K562 (cell line): ENCODE data around the gene SLC2A8. TPM values are rescaled to one million over a fixed set of nuclear protein-coding genes. Genes with fewer than 3 reads are reported as not detected.

Source experiments
- CAMTA2 ChIP-seq: fragments of 250-450 bp; sonication (Bioruptor Pico); conservative IDR thresholded peaks from 2 replicates; pipeline ENCODE4 v1.5.1; 2022
- CC2D1A ChIP-seq: fragments of 450-650 bp; IDR thresholded peaks from 2 replicates; pipeline ENCODE4 v1.6.1; 2017; ENCODE audit warnings: mild to moderate bottlenecking
- CREBBP ChIP-seq: IDR thresholded peaks from one replicate; pipeline ENCODE4 v1.6.1; 2012; ENCODE audit warnings: low read depth, mild to moderate bottlenecking, control low read depth, inconsistent platforms, low read length
- CREM ChIP-seq: IDR thresholded peaks from 2 replicates; pipeline ENCODE4 v1.6.1; 2014; ENCODE audit warnings: antibody characterized with exemption, low read depth
- EGR1 ChIP-seq: fragments of 450-650 bp; conservative IDR thresholded peaks from 2 replicates; pipeline ENCODE4 v1.6.1; 2017; ENCODE audit warnings: mild to moderate bottlenecking
- FIP1L1 ChIP-seq: fragments of 200-400 bp; formaldehyde crosslinking; IDR thresholded peaks from 2 replicates; pipeline ENCODE4 v1.6.1; 2018; ENCODE audit warnings: mild to moderate bottlenecking, low read depth, low read length; ENCODE audit not compliant: poor library complexity, severe bottlenecking
- PML ChIP-seq: IDR thresholded peaks from 2 replicates; pipeline ENCODE4 v1.6.1; 2012; ENCODE audit warnings: low read length, inconsistent platforms
- RCOR1 ChIP-seq, 2 experiments: IDR thresholded peaks; 2 replicates each; pipeline ENCODE4 v1.6.1; 2012; ENCODE audit warnings: low read depth in 2 of 2, low read length in 2 of 2, borderline replicate concordance in 1 of 2, improper control_type of control experiment in 1 of 2
- SIN3A ChIP-seq, 2 experiments: fragments of 150-350 bp in 1 of 2; IDR thresholded peaks; 2 replicates each; pipeline ENCODE4 v1.6.1; 2011 to 2016; ENCODE audit warnings: borderline replicate concordance in 2 of 2, low read depth in 2 of 2, low read length in 2 of 2, mild to moderate bottlenecking in 2 of 2, moderate library complexity in 2 of 2; ENCODE audit not compliant: control insufficient read depth in 1 of 2
- XRCC5 ChIP-seq: fragments of 200-400 bp; formaldehyde crosslinking; IDR thresholded peaks from 2 replicates; pipeline ENCODE4 v1.6.1; 2017; ENCODE audit warnings: low read depth, mild to moderate bottlenecking, low read length
- polyA plus RNA-seq, 8 experiments: library from polyadenylated mRNA; depleted of rRNA in 4 of 8; stranded (reverse) in 5 of 8; unstranded in 3 of 8; fragments of >200 nt; fragmentation: Nextera tagmentation in 2 of 8; fragmentation: Illumina TruSeq in 1 of 8; extraction: Ambion mirVana in 2 of 8; extraction: Trizol in 1 of 8; gene quantifications; 2 replicates each; pipeline versions ENCODE4 v1.2.1 to v1.2.3, GENCODE V29; 2011 to 2014; ENCODE audit warnings: inconsistent platforms in 1 of 8, missing spikeins in 1 of 8
- total RNA-seq, 7 experiments: library from RNA; depleted of rRNA in 6 of 7; stranded (reverse); fragments of >200 nt in 6 of 7; fragmentation: Illumina TruSeq in 2 of 7; extraction: Trizol in 2 of 7; gene quantifications; 2 replicates each; pipeline versions ENCODE4 v1.2.1 to v1.2.3, GENCODE V29; 2011 to 2021; ENCODE audit warnings: low replicate concordance in 1 of 7
- TF ChIP-seq, protein P1 (sequence below), 2 experiments: fragments of 450-650 bp in 1 of 2; sonication (generic) in 1 of 2; formaldehyde crosslinking in 1 of 2; IDR thresholded peaks in 1 of 2; conservative IDR thresholded peaks in 1 of 2; 2 replicates each; pipeline versions ENCODE4 v1.6.1 to v1.8.1; 2016 to 2023; ENCODE audit warnings: mild to moderate bottlenecking in 2 of 2, moderate library complexity in 2 of 2, inconsistent platforms in 1 of 2, missing genetic modification reagents in 1 of 2
- TF ChIP-seq, protein P2 (sequence below): fragments of 250-450 bp; sonication (Bioruptor Pico); IDR thresholded peaks from 2 replicates; pipeline ENCODE4 v1.5.0; 2021
- TF ChIP-seq, protein P3 (sequence below): IDR thresholded peaks from 2 replicates; pipeline ENCODE4 v1.6.1; 2011; ENCODE audit not compliant: insufficient read length; ENCODE audit errors: extremely low read depth
- TF ChIP-seq, protein P4 (sequence below): fragments of 450-650 bp; conservative IDR thresholded peaks from 2 replicates; pipeline ENCODE4 v1.6.1; 2016; ENCODE audit warnings: missing genetic modification characterization, low read depth, mild to moderate bottlenecking, missing compliant biosample characterization, moderate library complexity
- TF ChIP-seq, protein P5 (sequence below), 3 experiments: IDR thresholded peaks in 2 of 3; conservative IDR thresholded peaks in 1 of 3; 2 replicates each; pipeline ENCODE4 v1.5.1; 2011 to 2012; ENCODE audit warnings: low read length in 3 of 3, mild to moderate bottlenecking in 3 of 3, control low read depth in 2 of 3, improper control_type of control experiment in 1 of 3, inconsistent platforms in 1 of 3, low read depth in 1 of 3, mixed read lengths in 1 of 3, moderate library complexity in 1 of 3; ENCODE audit not compliant: insufficient read depth in 2 of 3
- TF ChIP-seq, protein P6 (sequence below): sonication (generic); formaldehyde crosslinking; IDR thresholded peaks from 2 replicates; pipeline ENCODE4 v1.8.1; 2023; ENCODE audit warnings: mild to moderate bottlenecking, missing genetic modification reagents

Gene SLC2A8
- total and polyA plus RNA-seq, 9 of the 15 experiments (the other 6 are each of a cell fraction or from before 2014, with no cell fraction given): 0.13 to 12.9 (median 5.2) TPM

DNA sequence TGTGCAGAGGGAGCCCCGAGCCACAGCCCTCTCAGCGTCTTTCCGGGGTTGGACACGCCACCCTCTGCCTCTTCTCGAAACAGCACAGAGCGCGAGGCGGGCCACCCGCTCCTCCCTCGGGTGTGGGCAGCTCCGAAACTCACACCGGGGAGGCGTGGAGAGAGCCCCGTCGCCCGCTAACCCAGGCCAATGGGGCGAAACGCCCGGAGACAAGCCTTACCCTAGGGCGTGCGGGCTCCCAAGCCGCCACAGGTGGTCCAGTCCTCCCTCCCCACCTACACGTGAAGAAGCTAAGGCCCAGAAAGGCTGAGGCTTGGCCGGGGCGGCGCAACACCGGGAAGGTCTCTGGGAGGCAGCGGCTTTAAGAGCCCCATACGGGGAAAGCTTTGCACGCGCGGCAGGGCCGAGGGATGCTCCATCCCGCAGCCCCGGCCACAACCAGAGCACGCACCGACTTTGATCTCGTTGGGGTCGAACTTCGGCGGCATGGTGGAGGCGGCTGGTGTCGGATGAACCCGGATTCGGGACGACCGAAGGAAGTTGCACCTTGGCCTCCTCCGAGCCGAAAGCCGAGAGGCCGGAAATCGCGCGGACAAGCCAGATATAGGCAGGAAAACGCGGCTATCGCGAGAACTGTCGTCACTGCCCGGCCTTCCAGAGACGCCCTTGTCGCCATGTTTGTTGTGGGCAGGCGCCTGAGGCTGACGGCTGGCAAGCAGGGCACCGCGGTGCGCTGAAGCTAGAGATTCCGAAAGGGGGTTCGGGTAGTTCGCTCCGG lies 54.0 kb downstream of the SLC2A8 start, which contains the start of the genes LRSAM1 and RPL12 (continued):
- TF ChIP-seq, protein P1, sequence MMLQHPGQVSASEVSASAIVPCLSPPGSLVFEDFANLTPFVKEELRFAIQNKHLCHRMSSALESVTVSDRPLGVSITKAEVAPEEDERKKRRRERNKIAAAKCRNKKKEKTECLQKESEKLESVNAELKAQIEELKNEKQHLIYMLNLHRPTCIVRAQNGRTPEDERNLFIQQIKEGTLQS (IDR thresholded peaks at IDR 0.05): 0 out of 2 replicates have a peak, but pooled peaks have one; percentile 33
- TF ChIP-seq, protein P1 (CRISPR knock-in tag; conservative IDR thresholded peaks at IDR 0.05): 0 out of 2 replicates have a peak, but pooled peaks have one; percentile 68
- TF ChIP-seq CREM (peak; percentile 98), FIP1L1 (peak; percentile 96), CC2D1A (0 out of 2 replicates have a peak, but pooled peaks have one; percentile 16), SIN3A (IDR thresholded peaks at IDR 0.05; ENCODE audit: borderline replicate concordance in 2 of 2, control insufficient read depth in 1 of 2, low read depth in 2 of 2, low read length in 2 of 2) (peak; percentile 93), CREBBP (no peak), CAMTA2 (no peak), PML (peak; percentile 96), XRCC5 (peak; percentile 40; the same call in 1 of the 2 replicates), EGR1 (0 out of 2 replicates have a peak, but pooled peaks have one; percentile 15), RCOR1 (IDR thresholded peaks at IDR 0.05; ENCODE audit: borderline replicate concordance in 1 of 2, low read depth in 2 of 2, low read length in 2 of 2) (no peak)
- TF ChIP-seq, protein P2, sequence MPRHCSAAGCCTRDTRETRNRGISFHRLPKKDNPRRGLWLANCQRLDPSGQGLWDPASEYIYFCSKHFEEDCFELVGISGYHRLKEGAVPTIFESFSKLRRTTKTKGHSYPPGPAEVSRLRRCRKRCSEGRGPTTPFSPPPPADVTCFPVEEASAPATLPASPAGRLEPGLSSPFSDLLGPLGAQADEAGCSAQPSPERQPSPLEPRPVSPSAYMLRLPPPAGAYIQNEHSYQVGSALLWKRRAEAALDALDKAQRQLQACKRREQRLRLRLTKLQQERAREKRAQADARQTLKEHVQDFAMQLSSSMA (CRISPR knock-in tag): peak; percentile 79; the same call in 1 of the 2 replicates
- TF ChIP-seq, protein P3, sequence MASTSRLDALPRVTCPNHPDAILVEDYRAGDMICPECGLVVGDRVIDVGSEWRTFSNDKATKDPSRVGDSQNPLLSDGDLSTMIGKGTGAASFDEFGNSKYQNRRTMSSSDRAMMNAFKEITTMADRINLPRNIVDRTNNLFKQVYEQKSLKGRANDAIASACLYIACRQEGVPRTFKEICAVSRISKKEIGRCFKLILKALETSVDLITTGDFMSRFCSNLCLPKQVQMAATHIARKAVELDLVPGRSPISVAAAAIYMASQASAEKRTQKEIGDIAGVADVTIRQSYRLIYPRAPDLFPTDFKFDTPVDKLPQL: peak; percentile 87
- TF ChIP-seq, protein P4, sequence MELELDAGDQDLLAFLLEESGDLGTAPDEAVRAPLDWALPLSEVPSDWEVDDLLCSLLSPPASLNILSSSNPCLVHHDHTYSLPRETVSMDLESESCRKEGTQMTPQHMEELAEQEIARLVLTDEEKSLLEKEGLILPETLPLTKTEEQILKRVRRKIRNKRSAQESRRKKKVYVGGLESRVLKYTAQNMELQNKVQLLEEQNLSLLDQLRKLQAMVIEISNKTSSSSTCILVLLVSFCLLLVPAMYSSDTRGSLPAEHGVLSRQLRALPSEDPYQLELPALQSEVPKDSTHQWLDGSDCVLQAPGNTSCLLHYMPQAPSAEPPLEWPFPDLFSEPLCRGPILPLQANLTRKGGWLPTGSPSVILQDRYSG: no peak
- TF ChIP-seq, protein P5, sequence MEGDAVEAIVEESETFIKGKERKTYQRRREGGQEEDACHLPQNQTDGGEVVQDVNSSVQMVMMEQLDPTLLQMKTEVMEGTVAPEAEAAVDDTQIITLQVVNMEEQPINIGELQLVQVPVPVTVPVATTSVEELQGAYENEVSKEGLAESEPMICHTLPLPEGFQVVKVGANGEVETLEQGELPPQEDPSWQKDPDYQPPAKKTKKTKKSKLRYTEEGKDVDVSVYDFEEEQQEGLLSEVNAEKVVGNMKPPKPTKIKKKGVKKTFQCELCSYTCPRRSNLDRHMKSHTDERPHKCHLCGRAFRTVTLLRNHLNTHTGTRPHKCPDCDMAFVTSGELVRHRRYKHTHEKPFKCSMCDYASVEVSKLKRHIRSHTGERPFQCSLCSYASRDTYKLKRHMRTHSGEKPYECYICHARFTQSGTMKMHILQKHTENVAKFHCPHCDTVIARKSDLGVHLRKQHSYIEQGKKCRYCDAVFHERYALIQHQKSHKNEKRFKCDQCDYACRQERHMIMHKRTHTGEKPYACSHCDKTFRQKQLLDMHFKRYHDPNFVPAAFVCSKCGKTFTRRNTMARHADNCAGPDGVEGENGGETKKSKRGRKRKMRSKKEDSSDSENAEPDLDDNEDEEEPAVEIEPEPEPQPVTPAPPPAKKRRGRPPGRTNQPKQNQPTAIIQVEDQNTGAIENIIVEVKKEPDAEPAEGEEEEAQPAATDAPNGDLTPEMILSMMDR (IDR thresholded peaks at IDR 0.05 in 2 of 3, conservative IDR thresholded peaks at IDR 0.05 in 1 of 3; ENCODE audit: insufficient read depth in 2 of 3, low read depth in 1 of 3, low read length in 3 of 3): peak in 1 of 3 experiments; percentile 29; a peak in 1 of 6 replicates
- TF ChIP-seq, protein P6, sequence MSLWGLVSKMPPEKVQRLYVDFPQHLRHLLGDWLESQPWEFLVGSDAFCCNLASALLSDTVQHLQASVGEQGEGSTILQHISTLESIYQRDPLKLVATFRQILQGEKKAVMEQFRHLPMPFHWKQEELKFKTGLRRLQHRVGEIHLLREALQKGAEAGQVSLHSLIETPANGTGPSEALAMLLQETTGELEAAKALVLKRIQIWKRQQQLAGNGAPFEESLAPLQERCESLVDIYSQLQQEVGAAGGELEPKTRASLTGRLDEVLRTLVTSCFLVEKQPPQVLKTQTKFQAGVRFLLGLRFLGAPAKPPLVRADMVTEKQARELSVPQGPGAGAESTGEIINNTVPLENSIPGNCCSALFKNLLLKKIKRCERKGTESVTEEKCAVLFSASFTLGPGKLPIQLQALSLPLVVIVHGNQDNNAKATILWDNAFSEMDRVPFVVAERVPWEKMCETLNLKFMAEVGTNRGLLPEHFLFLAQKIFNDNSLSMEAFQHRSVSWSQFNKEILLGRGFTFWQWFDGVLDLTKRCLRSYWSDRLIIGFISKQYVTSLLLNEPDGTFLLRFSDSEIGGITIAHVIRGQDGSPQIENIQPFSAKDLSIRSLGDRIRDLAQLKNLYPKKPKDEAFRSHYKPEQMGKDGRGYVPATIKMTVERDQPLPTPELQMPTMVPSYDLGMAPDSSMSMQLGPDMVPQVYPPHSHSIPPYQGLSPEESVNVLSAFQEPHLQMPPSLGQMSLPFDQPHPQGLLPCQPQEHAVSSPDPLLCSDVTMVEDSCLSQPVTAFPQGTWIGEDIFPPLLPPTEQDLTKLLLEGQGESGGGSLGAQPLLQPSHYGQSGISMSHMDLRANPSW (CRISPR knock-in tag): no peak; the same call in 1 of the 2 replicates
